Measurements from ENCODE around the gene MYLIP.

Gene MYLIP

DNA sequence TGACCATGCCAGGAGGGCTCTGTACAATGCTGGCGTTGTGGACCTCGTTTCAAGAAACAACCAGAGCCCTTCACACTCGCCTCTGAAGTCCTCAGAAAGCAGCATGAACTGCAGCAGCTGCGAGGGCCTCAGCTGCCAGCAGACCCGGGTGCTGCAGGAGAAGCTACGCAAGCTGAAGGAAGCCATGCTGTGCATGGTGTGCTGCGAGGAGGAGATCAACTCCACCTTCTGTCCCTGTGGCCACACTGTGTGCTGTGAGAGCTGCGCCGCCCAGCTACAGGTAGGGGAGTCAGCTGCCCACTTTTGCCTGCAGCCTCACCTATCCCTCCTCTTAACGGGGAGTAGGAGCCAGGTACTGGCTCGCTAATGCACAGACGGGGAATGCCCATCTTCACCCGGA lies 16.2 kb downstream of the MYLIP start:
- DNase-seq = no peak

DNA sequence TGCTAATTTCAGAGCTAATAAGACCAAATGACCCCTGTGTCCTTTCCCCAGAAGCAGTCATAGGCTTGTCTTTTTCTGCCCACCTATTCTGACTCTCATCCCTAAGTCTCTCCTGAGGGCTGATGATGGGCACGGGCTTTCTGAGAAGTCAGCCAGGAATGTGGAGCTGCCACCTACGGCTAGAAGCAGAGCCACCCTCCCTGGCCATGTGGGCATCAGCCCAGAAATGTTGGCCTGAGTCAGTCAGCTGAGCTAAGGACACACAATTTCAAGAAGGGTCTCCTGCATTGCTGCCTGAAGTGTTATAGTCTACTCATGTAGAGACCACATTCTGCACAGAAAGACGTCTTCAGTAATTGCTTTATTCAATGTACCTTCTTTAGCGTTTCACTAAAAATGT lies 17.1 kb downstream of the MYLIP start:
- no peak for DNase-seq

DNA sequence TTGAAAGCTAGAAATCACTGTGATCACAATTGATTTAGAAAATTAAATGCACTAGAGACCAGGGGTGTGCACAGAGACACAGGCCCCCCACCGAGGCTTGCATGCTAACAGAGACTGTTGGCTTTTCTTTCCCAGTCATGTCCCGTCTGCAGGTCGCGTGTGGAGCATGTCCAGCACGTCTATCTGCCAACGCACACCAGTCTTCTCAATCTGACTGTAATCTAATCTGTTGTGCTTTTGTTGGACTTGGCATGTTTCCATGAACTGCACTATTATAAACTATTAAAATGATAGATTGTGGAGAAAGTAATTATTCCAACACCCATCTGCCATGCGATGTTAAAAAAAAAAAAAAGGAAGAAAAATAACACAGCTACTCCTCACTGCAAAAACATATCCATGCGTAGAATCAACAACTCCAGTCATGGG lies 17.7 kb downstream of the MYLIP start:
- DNase-seq = no peak

GRCh38 chr6:16148498-16148897 lies 19.6 kb downstream of the MYLIP start:
- DNase-seq = no peak

GRCh38 chr6:16149305-16149704 lies 20.4 kb downstream of the MYLIP start:
- no peak for DNase-seq

DNA sequence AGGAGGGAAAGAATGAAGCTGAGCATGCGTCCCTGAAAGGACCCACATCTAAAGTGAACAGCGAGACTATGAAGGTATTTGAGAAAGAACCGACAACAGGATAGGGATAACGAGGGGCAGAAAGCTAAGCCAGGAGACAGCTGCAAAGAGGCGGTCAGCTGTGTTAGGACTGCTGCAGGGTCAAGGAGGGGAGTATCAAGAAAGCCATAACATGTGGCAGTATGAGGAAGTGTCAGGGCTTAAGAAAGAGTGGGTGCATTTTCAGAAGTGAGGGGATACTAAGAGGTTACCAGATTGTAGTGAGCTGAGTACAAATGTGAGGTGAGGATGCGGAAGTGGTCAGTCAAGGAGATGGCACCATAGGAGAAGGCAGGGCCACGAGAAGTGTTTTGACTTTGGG lies 21.2 kb downstream of the MYLIP start:
- no peak for DNase-seq

GRCh38 chr6:16153211-16153820 lies 24.4 kb downstream of the MYLIP start:
- no peak for DNase-seq

- DNase-seq = no peak
Observed at GRCh38 chr6:16154904-16155303, 26.0 kb downstream of the MYLIP start.

DNA sequence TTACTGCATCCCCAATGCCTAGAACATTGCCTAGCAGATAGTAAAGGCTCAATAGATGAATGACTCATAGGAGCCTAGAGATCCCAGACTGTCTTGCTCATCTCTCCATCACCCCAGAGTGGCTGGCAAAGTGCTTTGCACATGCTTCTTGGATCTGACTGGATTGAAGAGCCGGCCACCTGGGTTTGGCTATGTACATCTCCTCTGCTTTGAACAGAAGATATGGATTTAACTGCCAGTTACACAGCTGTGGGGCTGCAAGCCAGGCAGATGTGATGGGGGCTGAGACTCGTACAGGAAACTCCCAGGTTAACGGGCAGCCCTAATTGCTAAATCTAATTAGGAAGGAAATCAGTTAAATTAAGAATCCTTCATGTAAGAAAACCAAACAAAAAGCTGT lies 28.6 kb downstream of the MYLIP start:
- no peak for DNase-seq

DNA sequence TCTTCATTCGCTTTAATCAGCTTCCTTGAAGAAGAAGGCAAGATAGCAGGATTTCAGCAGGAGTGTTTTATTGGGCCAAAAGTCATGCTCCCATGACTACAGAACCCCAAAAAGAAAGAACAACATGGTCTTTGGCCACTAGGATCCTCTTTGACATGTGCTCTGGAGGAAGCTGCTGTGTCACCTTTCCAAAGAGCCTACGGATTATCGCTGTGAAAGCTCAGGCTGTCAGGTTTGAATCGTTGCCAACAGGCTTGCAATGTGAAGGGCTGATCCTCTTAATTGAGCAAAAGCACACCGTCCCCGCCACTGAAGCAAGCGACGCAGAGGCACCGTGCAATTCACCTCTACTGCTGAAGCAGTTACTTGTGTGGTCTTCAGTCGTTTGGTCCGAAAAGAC lies 29.0 kb downstream of the MYLIP start:
- DNase-seq = no peak

- no peak for DNase-seq
Observed at GRCh38 chr6:16158943-16159557, 30.2 kb downstream of the MYLIP start.

- DNase-seq = no peak
Observed at GRCh38 chr6:16160794-16161193, 31.9 kb downstream of the MYLIP start.

DNA sequence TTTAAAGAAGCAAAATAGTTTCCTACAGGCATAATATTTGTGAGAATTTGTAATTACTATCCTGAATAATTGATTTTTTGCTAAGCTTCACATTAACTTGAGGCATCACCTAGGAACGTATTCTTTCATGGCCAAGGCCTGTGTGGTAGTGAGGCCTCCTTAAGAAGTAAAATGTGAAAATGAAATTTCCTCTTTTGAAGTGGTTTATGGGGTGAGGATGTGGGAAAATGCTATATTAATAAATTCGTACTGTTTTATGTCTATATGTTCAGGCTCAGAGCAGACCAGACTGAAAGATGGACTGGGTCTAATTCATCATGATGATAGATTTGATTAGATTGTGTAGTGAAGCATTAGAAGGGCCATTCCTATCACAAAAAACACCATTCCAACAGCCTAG lies 33.1 kb downstream of the MYLIP start:
- no peak for DNase-seq

DNA sequence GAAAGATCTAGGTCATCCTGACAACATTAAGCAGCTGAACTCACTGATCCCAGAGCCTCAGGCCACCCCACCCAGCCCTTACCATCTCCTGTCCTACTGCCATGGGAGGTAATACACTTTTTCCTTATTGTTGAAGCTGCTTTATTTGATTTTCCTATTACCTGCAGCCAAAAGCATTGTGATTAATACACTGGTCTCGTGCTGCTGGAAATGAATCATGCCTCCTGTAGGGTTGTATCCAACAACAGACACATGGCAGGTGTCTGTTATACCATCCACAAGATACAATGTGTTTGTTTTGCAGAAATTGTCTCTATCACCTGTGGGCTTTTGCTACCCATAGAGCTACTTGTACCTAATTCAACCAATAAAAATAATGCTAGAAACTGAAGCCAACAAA lies 34.2 kb downstream of the MYLIP start:
- DNase-seq = no peak

DNA sequence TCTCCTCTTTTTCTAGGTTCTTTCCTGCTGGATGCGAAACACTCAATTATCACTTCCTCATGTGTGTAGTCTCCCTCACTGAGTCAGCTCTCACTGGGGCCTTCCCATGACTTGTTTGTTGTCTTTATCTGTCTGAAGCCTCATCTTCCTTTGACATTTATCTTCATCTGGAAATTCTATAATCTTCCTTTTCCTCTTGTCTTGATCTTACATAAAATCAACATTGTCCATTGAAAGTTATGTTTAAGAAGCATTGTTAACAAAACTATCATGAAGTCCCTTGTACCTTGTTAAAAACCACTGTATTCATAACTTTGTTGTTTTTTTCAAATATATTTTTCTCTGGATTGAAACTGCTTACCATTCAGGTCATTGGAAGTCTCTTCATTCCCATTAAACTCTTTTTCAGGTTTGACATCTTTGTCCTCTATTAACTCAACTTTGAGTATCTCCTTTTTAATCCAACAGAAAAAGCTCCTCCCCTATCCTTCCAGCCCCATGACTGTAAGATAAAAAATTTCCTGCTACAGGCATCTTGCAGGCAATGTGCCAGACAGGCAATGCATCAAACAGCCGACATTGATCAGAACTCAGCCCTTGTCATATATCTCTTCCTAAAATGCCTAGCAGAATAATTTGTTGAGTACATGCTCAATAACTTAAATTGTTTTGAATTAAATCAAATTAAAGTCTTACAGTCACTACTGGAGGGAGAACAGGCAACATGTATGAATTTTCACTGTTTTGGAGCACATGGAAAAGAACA lies 34.8 kb downstream of the MYLIP start:
- DNase-seq = no peak

DNA sequence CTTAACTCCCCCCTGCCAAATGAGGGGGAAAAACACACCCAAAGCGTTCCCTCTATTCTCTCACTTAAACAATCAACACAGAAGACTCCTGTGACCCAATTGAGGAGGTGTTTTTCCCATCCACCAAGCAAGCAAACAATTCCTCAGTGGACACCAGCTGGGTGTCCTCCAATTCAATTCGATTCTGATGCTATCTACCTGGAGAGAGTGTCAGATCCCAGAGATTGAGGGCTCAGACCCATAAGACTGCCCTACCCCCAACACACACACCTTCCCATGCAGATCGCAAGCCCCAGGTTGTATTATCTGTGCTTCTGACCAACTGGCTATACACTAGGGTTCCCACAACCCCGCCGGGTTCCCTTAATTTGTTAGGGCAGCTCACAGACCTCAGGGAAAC lies 36.8 kb downstream of the MYLIP start:
- no peak for DNase-seq

DNA sequence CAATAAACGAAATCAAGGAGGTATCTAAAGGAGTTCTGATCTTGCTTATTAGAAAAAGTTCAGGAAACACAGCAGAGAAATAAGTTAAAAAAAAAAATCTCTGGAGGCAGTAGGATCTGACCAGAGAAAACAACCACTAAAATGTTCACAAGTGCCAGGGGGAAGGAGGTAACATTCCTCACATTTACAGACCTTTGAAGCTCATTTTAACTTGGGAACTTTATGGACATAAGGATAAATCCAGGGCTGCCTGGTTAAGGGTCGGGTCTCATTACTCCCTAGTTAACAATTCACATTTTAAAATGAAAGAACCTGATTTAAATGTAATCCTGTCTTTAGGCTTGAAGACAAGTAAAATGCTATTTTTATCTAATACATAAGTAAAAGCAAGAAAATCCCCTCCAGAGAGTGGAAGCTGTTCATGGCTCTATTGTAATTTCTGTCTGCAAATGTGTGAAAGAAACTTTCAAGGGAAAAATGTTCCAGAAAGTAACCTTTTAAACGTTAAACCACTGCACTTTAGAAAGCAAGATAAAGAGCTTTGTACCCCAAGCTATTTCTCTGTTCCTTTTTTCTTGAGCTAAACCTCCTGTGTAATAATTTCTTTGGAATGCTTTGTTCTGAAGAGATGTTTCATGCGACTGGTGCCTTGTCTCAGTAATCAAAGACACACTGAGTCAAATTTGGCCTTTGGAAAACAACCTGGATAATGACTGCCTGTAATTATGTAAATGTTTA lies 38.2 kb downstream of the MYLIP start:
- no peak for DNase-seq

- DNase-seq = no peak
Observed at GRCh38 chr6:16168121-16168520, 39.2 kb downstream of the MYLIP start.

DNA sequence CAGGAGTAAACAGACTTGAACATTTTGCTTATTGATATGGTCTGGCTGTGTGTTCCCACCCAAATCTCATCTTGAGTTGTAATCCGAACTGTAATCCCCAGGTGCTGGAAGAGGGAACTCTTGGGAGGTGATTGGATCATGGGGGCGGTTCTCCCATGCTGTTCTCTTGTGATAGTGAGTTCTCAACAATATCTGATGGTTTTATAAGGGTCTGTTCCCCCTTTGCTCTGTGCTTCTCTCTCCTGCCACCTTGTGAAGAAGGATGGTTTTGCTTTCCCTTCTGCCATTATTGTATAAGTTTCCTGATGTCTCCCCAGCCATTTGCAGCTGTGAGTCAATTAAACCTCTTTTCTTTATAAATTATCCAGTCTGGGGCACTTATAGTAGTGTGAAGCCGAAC lies 40.0 kb downstream of the MYLIP start:
- DNase-seq = peak in 1 of 6 experiments; percentile 7

DNA sequence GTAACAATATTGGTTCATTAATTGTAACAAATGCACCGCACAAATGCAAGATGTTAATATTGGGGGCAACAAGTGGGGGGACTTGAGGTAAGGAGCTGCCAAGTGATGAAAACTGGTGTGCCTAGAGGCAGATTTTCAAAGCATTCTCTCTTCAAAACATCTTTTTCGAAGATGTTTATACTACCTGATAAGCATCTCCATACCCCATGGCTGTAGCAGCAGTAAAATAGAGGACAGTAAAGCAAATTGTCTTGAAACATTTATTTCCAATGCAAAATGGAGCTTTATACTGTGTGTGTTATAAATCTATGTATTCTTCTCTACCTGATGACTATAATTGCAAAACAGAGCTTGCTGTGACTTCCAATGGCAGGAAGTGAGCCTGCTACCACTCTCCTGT lies 42.5 kb downstream of the MYLIP start:
- DNase-seq = no peak

- no peak for DNase-seq
Observed at GRCh38 chr6:16173167-16173940, 44.5 kb downstream of the MYLIP start.

GRCh38 chr6:16174416-16175078 lies 45.7 kb downstream of the MYLIP start:
- no peak for DNase-seq
